Measurements from ENCODE around the gene RYK.

- TF ChIP-seq EZH2phosphoT487 (IDR thresholded peaks at IDR 0.05; ENCODE audit: insufficient read depth, low read depth) (no peak), EZH2 (IDR thresholded peaks at IDR 0.05; ENCODE audit: insufficient read depth, poor library complexity, severe bottlenecking) (no peak)
These were observed 34.4 kb downstream of the RYK start for GRCh38 chr3:134216191-134216764.

All from GM23248 (cell line).